ENCODE results near the gene SETD4. TPM values are rescaled to one million over a fixed set of nuclear protein-coding genes. Genes with fewer than 3 reads are reported as not detected.

Gene SETD4
- total and polyA plus RNA-seq, 2 of the 13 experiments (the other 11 are each of a cell fraction or from before 2014, with no cell fraction given): 7.1 to 14.4 TPM

GRCh38 chr21:36069713-36070583, 9.6 kb upstream of the SETD4 start, which contains the start of gene CBR1 (continued):
- TF ChIP-seq GZF1 (CRISPR knock-in tag; IDR thresholded peaks at IDR 0.05): no peak
- TF ChIP-seq TGIF2 (CRISPR knock-in tag; IDR thresholded peaks at IDR 0.05): no peak
- TF ChIP-seq, protein P1, sequence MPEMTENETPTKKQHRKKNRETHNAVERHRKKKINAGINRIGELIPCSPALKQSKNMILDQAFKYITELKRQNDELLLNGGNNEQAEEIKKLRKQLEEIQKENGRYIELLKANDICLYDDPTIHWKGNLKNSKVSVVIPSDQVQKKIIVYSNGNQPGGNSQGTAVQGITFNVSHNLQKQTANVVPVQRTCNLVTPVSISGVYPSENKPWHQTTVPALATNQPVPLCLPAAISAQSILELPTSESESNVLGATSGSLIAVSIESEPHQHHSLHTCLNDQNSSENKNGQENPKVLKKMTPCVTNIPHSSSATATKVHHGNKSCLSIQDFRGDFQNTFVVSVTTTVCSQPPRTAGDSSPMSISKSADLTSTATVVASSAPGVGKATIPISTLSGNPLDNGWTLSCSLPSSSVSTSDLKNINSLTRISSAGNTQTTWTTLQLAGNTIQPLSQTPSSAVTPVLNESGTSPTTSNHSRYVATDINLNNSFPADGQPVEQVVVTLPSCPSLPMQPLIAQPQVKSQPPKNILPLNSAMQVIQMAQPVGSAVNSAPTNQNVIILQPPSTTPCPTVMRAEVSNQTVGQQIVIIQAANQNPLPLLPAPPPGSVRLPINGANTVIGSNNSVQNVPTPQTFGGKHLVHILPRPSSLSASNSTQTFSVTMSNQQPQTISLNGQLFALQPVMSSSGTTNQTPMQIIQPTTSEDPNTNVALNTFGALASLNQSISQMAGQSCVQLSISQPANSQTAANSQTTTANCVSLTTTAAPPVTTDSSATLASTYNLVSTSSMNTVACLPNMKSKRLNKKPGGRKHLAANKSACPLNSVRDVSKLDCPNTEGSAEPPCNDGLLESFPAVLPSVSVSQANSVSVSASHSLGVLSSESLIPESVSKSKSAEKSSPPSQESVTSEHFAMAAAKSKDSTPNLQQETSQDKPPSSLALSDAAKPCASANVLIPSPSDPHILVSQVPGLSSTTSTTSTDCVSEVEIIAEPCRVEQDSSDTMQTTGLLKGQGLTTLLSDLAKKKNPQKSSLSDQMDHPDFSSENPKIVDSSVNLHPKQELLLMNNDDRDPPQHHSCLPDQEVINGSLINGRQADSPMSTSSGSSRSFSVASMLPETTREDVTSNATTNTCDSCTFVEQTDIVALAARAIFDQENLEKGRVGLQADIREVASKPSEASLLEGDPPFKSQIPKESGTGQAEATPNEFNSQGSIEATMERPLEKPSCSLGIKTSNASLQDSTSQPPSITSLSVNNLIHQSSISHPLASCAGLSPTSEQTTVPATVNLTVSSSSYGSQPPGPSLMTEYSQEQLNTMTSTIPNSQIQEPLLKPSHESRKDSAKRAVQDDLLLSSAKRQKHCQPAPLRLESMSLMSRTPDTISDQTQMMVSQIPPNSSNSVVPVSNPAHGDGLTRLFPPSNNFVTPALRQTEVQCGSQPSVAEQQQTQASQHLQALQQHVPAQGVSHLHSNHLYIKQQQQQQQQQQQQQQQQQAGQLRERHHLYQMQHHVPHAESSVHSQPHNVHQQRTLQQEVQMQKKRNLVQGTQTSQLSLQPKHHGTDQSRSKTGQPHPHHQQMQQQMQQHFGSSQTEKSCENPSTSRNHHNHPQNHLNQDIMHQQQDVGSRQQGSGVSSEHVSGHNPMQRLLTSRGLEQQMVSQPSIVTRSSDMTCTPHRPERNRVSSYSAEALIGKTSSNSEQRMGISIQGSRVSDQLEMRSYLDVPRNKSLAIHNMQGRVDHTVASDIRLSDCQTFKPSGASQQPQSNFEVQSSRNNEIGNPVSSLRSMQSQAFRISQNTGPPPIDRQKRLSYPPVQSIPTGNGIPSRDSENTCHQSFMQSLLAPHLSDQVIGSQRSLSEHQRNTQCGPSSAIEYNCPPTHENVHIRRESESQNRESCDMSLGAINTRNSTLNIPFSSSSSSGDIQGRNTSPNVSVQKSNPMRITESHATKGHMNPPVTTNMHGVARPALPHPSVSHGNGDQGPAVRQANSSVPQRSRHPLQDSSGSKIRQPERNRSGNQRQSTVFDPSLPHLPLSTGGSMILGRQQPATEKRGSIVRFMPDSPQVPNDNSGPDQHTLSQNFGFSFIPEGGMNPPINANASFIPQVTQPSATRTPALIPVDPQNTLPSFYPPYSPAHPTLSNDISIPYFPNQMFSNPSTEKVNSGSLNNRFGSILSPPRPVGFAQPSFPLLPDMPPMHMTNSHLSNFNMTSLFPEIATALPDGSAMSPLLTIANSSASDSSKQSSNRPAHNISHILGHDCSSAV (CRISPR knock-in tag; IDR thresholded peaks at IDR 0.05; ENCODE audit: borderline replicate concordance): no peak
- TF ChIP-seq FOXC1 (CRISPR knock-in tag; IDR thresholded peaks at IDR 0.05; ENCODE audit: borderline replicate concordance): no peak; the same call in 1 of the 2 replicates
- TF ChIP-seq ZNF598 (CRISPR knock-in tag; IDR thresholded peaks at IDR 0.05; ENCODE audit: borderline replicate concordance): no peak
- TF ChIP-seq ZFP41 (CRISPR knock-in tag; IDR thresholded peaks at IDR 0.05; ENCODE audit: borderline replicate concordance): no peak
- TF ChIP-seq SNAPC5 (CRISPR knock-in tag; IDR thresholded peaks at IDR 0.05; ENCODE audit: borderline replicate concordance): no peak
- no peak for TF ChIP-seq HMGXB3 (CRISPR knock-in tag; IDR thresholded peaks at IDR 0.05; ENCODE audit: borderline replicate concordance)
- TF ChIP-seq, protein P2, sequence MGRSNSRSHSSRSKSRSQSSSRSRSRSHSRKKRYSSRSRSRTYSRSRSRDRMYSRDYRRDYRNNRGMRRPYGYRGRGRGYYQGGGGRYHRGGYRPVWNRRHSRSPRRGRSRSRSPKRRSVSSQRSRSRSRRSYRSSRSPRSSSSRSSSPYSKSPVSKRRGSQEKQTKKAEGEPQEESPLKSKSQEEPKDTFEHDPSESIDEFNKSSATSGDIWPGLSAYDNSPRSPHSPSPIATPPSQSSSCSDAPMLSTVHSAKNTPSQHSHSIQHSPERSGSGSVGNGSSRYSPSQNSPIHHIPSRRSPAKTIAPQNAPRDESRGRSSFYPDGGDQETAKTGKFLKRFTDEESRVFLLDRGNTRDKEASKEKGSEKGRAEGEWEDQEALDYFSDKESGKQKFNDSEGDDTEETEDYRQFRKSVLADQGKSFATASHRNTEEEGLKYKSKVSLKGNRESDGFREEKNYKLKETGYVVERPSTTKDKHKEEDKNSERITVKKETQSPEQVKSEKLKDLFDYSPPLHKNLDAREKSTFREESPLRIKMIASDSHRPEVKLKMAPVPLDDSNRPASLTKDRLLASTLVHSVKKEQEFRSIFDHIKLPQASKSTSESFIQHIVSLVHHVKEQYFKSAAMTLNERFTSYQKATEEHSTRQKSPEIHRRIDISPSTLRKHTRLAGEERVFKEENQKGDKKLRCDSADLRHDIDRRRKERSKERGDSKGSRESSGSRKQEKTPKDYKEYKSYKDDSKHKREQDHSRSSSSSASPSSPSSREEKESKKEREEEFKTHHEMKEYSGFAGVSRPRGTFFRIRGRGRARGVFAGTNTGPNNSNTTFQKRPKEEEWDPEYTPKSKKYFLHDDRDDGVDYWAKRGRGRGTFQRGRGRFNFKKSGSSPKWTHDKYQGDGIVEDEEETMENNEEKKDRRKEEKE (IDR thresholded peaks at IDR 0.05): no peak
- no peak for TF ChIP-seq ATRX (CRISPR knock-in tag; IDR thresholded peaks at IDR 0.05; ENCODE audit: borderline replicate concordance)
- TF ChIP-seq ELF3 (CRISPR knock-in tag; IDR thresholded peaks at IDR 0.05): no peak; the same call in 1 of the 2 replicates

All from HepG2 (cell line).